SK-N-SH treated with all-trans-retinoic acid at 6 μM for 48 hours (cell line): Measurements from ENCODE around the gene PIK3CB.

ENCODE experiments used
- ARNTL ChIP-seq: fragments of 450-650 bp; formaldehyde crosslinking; IDR thresholded peaks from 2 replicates; pipeline ENCODE4 v1.5.0; 2020; ENCODE audit warnings: low read depth, mild to moderate bottlenecking, moderate library complexity, borderline replicate concordance
- BACH2 ChIP-seq: fragments of 250-450 bp; sonication (Bioruptor Pico); IDR thresholded peaks from 2 replicates; pipeline ENCODE4 v1.9.0; 2021; ENCODE audit warnings: mild to moderate bottlenecking, borderline replicate concordance
- CSRNP3 ChIP-seq: fragments of 250-450 bp; sonication (Bioruptor Pico); IDR thresholded peaks from 2 replicates; pipeline ENCODE4 v1.5.1; 2021; ENCODE audit warnings: mild to moderate bottlenecking, moderate library complexity
- ESRRG ChIP-seq: fragments of 250-450 bp; sonication (Bioruptor Pico); IDR thresholded peaks from 2 replicates; pipeline ENCODE4 v1.6.1; 2021; ENCODE audit warnings: mild to moderate bottlenecking
- RARB ChIP-seq: fragments of 250-450 bp; sonication (Bioruptor Pico); IDR thresholded peaks from 2 replicates; pipeline ENCODE4 v1.8.0; 2021; ENCODE audit warnings: mild to moderate bottlenecking, moderate library complexity
- TF ChIP-seq, protein P1 (sequence below): fragments of 250-450 bp; sonication (Bioruptor Pico); IDR thresholded peaks from 2 replicates; pipeline ENCODE4 v1.8.0; 2020; ENCODE audit warnings: mild to moderate bottlenecking, moderate library complexity, borderline replicate concordance

GRCh38 chr3:138785951-138786350 lies 48.8 kb downstream of the PIK3CB start:
- TF ChIP-seq ESRRG (CRISPR knock-in tag) (no peak), BACH2 (CRISPR knock-in tag) (no peak), ARNTL (CRISPR knock-in tag) (no peak), CSRNP3 (CRISPR knock-in tag) (no peak), RARB (CRISPR knock-in tag) (no peak)
- TF ChIP-seq, protein P1, sequence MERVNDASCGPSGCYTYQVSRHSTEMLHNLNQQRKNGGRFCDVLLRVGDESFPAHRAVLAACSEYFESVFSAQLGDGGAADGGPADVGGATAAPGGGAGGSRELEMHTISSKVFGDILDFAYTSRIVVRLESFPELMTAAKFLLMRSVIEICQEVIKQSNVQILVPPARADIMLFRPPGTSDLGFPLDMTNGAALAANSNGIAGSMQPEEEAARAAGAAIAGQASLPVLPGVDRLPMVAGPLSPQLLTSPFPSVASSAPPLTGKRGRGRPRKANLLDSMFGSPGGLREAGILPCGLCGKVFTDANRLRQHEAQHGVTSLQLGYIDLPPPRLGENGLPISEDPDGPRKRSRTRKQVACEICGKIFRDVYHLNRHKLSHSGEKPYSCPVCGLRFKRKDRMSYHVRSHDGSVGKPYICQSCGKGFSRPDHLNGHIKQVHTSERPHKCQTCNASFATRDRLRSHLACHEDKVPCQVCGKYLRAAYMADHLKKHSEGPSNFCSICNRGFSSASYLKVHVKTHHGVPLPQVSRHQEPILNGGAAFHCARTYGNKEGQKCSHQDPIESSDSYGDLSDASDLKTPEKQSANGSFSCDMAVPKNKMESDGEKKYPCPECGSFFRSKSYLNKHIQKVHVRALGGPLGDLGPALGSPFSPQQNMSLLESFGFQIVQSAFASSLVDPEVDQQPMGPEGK (CRISPR knock-in tag), result no peak
